ENCODE data around the gene FXYD1. TPM values are rescaled to one million over a fixed set of nuclear protein-coding genes. Genes with fewer than 3 reads are reported as not detected.

Gene FXYD1
- total RNA-seq, 1 experiment from 2014 or later, result 13.3 TPM

- H3K4me1 Mint-ChIP-seq, result no peaks in the 10 kb centered on the region
- no peak for DNase-seq (ENCODE audit: low spot score)
- TF ChIP-seq ATF2 (CRISPR knock-in tag; IDR thresholded peaks at IDR 0.05; ENCODE audit: borderline replicate concordance, low read depth) (no peak), NR3C1 (CRISPR knock-in tag; conservative IDR thresholded peaks at IDR 0.05; ENCODE audit: low read depth) (no peak), EMX1 (CRISPR knock-in tag; IDR thresholded peaks at IDR 0.05) (no peak), PRDM15 (CRISPR knock-in tag; IDR thresholded peaks at IDR 0.05) (no peak), GABPB1 (CRISPR knock-in tag; IDR thresholded peaks at IDR 0.05) (no peak), IRF1 (CRISPR knock-in tag; IDR thresholded peaks at IDR 0.05) (no peak), AR (CRISPR knock-in tag; IDR thresholded peaks at IDR 0.05) (no peak), FOXP1 (CRISPR knock-in tag; IDR thresholded peaks at IDR 0.05; ENCODE audit: borderline replicate concordance) (no peak), MAX (CRISPR knock-in tag; IDR thresholded peaks at IDR 0.05) (no peak), NFYB (CRISPR knock-in tag; conservative IDR thresholded peaks at IDR 0.05; ENCODE audit: low read depth) (no peak), PREB (CRISPR knock-in tag; IDR thresholded peaks at IDR 0.05; ENCODE audit: borderline replicate concordance) (no peak), ZNF121 (CRISPR knock-in tag; IDR thresholded peaks at IDR 0.05) (no peak), HMGA2 (CRISPR knock-in tag; IDR thresholded peaks at IDR 0.05) (no peak), E2F5 (CRISPR knock-in tag; IDR thresholded peaks at IDR 0.05) (no peak), MXD4 (CRISPR knock-in tag; IDR thresholded peaks at IDR 0.05; ENCODE audit: borderline replicate concordance) (no peak), ETV6 (CRISPR knock-in tag; IDR thresholded peaks at IDR 0.05) (no peak), OVOL2 (CRISPR knock-in tag; IDR thresholded peaks at IDR 0.05; ENCODE audit: borderline replicate concordance) (no peak), CDX4 (CRISPR knock-in tag; IDR thresholded peaks at IDR 0.05; ENCODE audit: borderline replicate concordance) (no peak), ESRRA (CRISPR knock-in tag; IDR thresholded peaks at IDR 0.05; ENCODE audit: borderline replicate concordance) (no peak), ZNF263 (CRISPR knock-in tag; IDR thresholded peaks at IDR 0.05; ENCODE audit: low read depth) (no peak)
- ChIA-PET POLR2A (no interaction called here), CTCF (no interaction called here)
- peaks cover 84% of the 10 kb centered on the region for H3K36me3 Mint-ChIP-seq
- H3K4me3 Mint-ChIP-seq, result no peak overlapping the region
- peaks cover 42% of the 10 kb centered on the region for H3K9me3 Mint-ChIP-seq
- no peak for ATAC-seq
- H3K27ac Mint-ChIP-seq, result no peak overlapping the region
- no peaks in the 10 kb centered on the region; the same call in 1 of the 2 replicates for H3K27me3 Mint-ChIP-seq (ENCODE audit: low read depth)
Observed at GRCh38 chr19:35164418-35164817, 25.8 kb downstream of the FXYD1 start.

Measured in WTC11 (cell line).